WTC11 (cell line): ENCODE results near the gene GLIPR2. TPM values are rescaled to one million over a fixed set of nuclear protein-coding genes. Genes with fewer than 3 reads are reported as not detected.

Experiments
- ATAC-seq: fragments of 200-7000 bp; cut with Tn5 transposase; 2 replicates; pipeline ENCODE4 v1.10.0; 2021; ENCODE audit warnings: mild to moderate bottlenecking, moderate library complexity
- CTCF ChIA-PET: fragments of 300-600 bp; sonication (Branson Sonifier 250); formaldehyde crosslinking; loops from one replicate; lab custom pipeline; 2021; ENCODE audit warnings: antibody characterized with exemption; lab: Charles Lee
- POLR2A ChIA-PET: fragments of 350-600 bp; sonication (Branson Sonifier 250); formaldehyde crosslinking; loops from one replicate; lab custom pipeline; 2021; ENCODE audit warnings: antibody characterized with exemption; lab: Charles Lee
- DNase-seq: peaks from one replicate; pipeline ENCODE4 v3.0.0; 2021; ENCODE audit warnings: low spot score
- H3K27ac Mint-ChIP-seq: 2 replicates; pipeline ENCODE4 v1.8.0; 2021; ENCODE audit warnings: mixed read lengths
- H3K27me3 Mint-ChIP-seq: 2 replicates; pipeline ENCODE4 v1.8.0; 2021; ENCODE audit warnings: low read depth, mild to moderate bottlenecking, moderate library complexity, mixed read lengths
- H3K36me3 Mint-ChIP-seq: 2 replicates; pipeline ENCODE4 v1.8.0; 2021; ENCODE audit warnings: mixed read lengths
- H3K4me1 Mint-ChIP-seq: 2 replicates; pipeline ENCODE4 v1.8.0; 2022; ENCODE audit warnings: mixed read lengths
- H3K4me3 Mint-ChIP-seq: 2 replicates; pipeline ENCODE4 v1.8.0; 2021; ENCODE audit warnings: mild to moderate bottlenecking, moderate library complexity, mixed read lengths
- H3K9me3 Mint-ChIP-seq: 2 replicates; pipeline ENCODE4 v1.8.0; 2021; ENCODE audit warnings: mixed read lengths
- CREB1 ChIP-seq: sonication (generic); formaldehyde crosslinking; IDR thresholded peaks from 2 replicates; pipeline ENCODE4 v1.8.0; 2023; ENCODE audit warnings: mild to moderate bottlenecking, missing genetic modification reagents
- FOXK1 ChIP-seq: sonication (generic); formaldehyde crosslinking; IDR thresholded peaks from 2 replicates; pipeline ENCODE4 v1.8.0; 2022; ENCODE audit warnings: mild to moderate bottlenecking, moderate library complexity, missing genetic modification reagents
- IRF2 ChIP-seq: sonication (generic); formaldehyde crosslinking; IDR thresholded peaks from 2 replicates; pipeline ENCODE4 v1.8.0; 2022; ENCODE audit warnings: low read depth, missing genetic modification reagents, borderline replicate concordance
- JUN ChIP-seq: sonication (generic); formaldehyde crosslinking; IDR thresholded peaks from 2 replicates; pipeline ENCODE4 v1.8.0; 2023; ENCODE audit warnings: mild to moderate bottlenecking, missing genetic modification reagents
- MYBL2 ChIP-seq: sonication (generic); formaldehyde crosslinking; IDR thresholded peaks from 2 replicates; pipeline ENCODE4 v1.8.1; 2023; ENCODE audit warnings: mild to moderate bottlenecking, moderate library complexity, missing genetic modification reagents
- SP1 ChIP-seq: sonication (generic); formaldehyde crosslinking; conservative IDR thresholded peaks from 2 replicates; pipeline ENCODE4 v1.8.1; 2022; ENCODE audit warnings: missing genetic modification reagents
- TEAD4 ChIP-seq: sonication (generic); formaldehyde crosslinking; IDR thresholded peaks from 2 replicates; pipeline ENCODE4 v1.8.0; 2022; ENCODE audit warnings: mild to moderate bottlenecking, missing genetic modification reagents
- ZNF317 ChIP-seq: sonication (generic); formaldehyde crosslinking; IDR thresholded peaks from 2 replicates; pipeline ENCODE4 v1.8.1; 2023; ENCODE audit warnings: low read depth, mild to moderate bottlenecking, moderate library complexity, missing genetic modification reagents, borderline replicate concordance
- ZNF423 ChIP-seq: fragments of 250-450 bp; sonication (Bioruptor Pico); IDR thresholded peaks from 2 replicates; pipeline ENCODE4 v2.1.2; 2022; ENCODE audit warnings: mild to moderate bottlenecking, moderate library complexity
- total RNA-seq: library from RNA; stranded (reverse); gene quantifications from 3 replicates; pipeline ENCODE4 v1.2.3, GENCODE V29; 2021
- TF ChIP-seq, protein P1 (sequence below): sonication (generic); formaldehyde crosslinking; IDR thresholded peaks from 2 replicates; pipeline ENCODE4 v1.8.0; 2022; ENCODE audit warnings: mild to moderate bottlenecking, missing genetic modification reagents
- TF ChIP-seq, protein P2 (sequence below): fragments of 250-450 bp; sonication (Bioruptor Pico); IDR thresholded peaks from 2 replicates; pipeline ENCODE4 v1.9.0; 2021; ENCODE audit warnings: mild to moderate bottlenecking
- TF ChIP-seq, protein P3 (sequence below): sonication (generic); formaldehyde crosslinking; IDR thresholded peaks from 2 replicates; pipeline ENCODE4 v1.8.0; 2023; ENCODE audit warnings: missing genetic modification reagents
- TF ChIP-seq, protein P4 (sequence below): fragments of 250-450 bp; sonication (Bioruptor Pico); IDR thresholded peaks from 2 replicates; pipeline ENCODE4 v1.9.0; 2021; ENCODE audit warnings: mild to moderate bottlenecking, borderline replicate concordance
- TF ChIP-seq, protein P5 (sequence below): sonication (generic); formaldehyde crosslinking; IDR thresholded peaks from 2 replicates; pipeline ENCODE4 v1.8.0; 2023; ENCODE audit warnings: mild to moderate bottlenecking, missing genetic modification reagents
- TF ChIP-seq, protein P6 (sequence below): fragments of 250-450 bp; sonication (Bioruptor Pico); conservative IDR thresholded peaks from 2 replicates; pipeline ENCODE4 v1.9.0; 2021; ENCODE audit warnings: mild to moderate bottlenecking
- TF ChIP-seq, protein P7 (sequence below): sonication (generic); formaldehyde crosslinking; IDR thresholded peaks from 2 replicates; pipeline ENCODE4 v1.8.1; 2022; ENCODE audit warnings: mild to moderate bottlenecking, moderate library complexity, missing genetic modification reagents
- TF ChIP-seq, protein P8 (sequence below): fragments of 250-450 bp; sonication (Bioruptor Pico); IDR thresholded peaks from 2 replicates; pipeline ENCODE4 v1.9.0; 2021; ENCODE audit warnings: mild to moderate bottlenecking

GLIPR2 gene
- total RNA-seq, 1 experiment from 2014 or later = 3.7 TPM

DNA sequence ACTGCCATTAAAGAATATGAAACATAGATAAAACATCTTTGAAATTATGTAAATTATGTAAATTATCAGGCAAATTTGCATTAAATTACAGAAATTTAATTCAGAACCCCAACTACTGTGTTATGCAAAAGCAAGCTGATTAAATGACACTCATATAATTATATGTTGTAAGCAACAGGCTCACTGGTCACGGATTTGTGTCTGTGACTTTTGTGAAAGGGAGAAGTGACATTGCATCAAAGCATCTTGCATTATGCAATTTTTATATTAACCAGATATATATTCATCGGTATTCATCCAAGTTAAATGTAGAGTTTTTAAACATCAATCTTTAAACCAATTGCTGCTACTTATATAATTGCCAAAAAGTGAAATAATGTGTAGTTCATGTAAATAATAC lies 13.0 kb upstream of the GLIPR2 start:
- H3K4me3 Mint-ChIP-seq = no peak overlapping the region
- CTCF ChIA-PET = no interaction called here

More for the DNA sequence above, 13.0 kb upstream of the GLIPR2 start:
- H3K4me1 Mint-ChIP-seq = no peaks in the 10 kb centered on the region
- no peak for TF ChIP-seq JUN
- TF ChIP-seq, protein P1, sequence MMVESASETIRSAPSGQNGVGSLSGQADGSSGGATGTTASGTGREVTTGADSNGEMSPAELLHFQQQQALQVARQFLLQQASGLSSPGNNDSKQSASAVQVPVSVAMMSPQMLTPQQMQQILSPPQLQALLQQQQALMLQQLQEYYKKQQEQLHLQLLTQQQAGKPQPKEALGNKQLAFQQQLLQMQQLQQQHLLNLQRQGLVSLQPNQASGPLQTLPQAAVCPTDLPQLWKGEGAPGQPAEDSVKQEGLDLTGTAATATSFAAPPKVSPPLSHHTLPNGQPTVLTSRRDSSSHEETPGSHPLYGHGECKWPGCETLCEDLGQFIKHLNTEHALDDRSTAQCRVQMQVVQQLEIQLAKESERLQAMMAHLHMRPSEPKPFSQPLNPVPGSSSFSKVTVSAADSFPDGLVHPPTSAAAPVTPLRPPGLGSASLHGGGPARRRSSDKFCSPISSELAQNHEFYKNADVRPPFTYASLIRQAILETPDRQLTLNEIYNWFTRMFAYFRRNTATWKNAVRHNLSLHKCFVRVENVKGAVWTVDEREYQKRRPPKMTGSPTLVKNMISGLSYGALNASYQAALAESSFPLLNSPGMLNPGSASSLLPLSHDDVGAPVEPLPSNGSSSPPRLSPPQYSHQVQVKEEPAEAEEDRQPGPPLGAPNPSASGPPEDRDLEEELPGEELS (CRISPR knock-in tag) = no peak
- no peak for TF ChIP-seq FOXK1 (CRISPR knock-in tag)
- TF ChIP-seq, protein P2, sequence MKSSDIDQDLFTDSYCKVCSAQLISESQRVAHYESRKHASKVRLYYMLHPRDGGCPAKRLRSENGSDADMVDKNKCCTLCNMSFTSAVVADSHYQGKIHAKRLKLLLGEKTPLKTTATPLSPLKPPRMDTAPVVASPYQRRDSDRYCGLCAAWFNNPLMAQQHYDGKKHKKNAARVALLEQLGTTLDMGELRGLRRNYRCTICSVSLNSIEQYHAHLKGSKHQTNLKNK (CRISPR knock-in tag) = no peak
- TF ChIP-seq, protein P3, sequence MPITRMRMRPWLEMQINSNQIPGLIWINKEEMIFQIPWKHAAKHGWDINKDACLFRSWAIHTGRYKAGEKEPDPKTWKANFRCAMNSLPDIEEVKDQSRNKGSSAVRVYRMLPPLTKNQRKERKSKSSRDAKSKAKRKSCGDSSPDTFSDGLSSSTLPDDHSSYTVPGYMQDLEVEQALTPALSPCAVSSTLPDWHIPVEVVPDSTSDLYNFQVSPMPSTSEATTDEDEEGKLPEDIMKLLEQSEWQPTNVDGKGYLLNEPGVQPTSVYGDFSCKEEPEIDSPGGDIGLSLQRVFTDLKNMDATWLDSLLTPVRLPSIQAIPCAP = no peak
- no peak for TF ChIP-seq ZNF317 (CRISPR knock-in tag)
- TF ChIP-seq, protein P4, sequence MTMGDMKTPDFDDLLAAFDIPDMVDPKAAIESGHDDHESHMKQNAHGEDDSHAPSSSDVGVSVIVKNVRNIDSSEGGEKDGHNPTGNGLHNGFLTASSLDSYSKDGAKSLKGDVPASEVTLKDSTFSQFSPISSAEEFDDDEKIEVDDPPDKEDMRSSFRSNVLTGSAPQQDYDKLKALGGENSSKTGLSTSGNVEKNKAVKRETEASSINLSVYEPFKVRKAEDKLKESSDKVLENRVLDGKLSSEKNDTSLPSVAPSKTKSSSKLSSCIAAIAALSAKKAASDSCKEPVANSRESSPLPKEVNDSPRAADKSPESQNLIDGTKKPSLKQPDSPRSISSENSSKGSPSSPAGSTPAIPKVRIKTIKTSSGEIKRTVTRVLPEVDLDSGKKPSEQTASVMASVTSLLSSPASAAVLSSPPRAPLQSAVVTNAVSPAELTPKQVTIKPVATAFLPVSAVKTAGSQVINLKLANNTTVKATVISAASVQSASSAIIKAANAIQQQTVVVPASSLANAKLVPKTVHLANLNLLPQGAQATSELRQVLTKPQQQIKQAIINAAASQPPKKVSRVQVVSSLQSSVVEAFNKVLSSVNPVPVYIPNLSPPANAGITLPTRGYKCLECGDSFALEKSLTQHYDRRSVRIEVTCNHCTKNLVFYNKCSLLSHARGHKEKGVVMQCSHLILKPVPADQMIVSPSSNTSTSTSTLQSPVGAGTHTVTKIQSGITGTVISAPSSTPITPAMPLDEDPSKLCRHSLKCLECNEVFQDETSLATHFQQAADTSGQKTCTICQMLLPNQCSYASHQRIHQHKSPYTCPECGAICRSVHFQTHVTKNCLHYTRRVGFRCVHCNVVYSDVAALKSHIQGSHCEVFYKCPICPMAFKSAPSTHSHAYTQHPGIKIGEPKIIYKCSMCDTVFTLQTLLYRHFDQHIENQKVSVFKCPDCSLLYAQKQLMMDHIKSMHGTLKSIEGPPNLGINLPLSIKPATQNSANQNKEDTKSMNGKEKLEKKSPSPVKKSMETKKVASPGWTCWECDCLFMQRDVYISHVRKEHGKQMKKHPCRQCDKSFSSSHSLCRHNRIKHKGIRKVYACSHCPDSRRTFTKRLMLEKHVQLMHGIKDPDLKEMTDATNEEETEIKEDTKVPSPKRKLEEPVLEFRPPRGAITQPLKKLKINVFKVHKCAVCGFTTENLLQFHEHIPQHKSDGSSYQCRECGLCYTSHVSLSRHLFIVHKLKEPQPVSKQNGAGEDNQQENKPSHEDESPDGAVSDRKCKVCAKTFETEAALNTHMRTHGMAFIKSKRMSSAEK = no peak
- TF ChIP-seq, protein P5, sequence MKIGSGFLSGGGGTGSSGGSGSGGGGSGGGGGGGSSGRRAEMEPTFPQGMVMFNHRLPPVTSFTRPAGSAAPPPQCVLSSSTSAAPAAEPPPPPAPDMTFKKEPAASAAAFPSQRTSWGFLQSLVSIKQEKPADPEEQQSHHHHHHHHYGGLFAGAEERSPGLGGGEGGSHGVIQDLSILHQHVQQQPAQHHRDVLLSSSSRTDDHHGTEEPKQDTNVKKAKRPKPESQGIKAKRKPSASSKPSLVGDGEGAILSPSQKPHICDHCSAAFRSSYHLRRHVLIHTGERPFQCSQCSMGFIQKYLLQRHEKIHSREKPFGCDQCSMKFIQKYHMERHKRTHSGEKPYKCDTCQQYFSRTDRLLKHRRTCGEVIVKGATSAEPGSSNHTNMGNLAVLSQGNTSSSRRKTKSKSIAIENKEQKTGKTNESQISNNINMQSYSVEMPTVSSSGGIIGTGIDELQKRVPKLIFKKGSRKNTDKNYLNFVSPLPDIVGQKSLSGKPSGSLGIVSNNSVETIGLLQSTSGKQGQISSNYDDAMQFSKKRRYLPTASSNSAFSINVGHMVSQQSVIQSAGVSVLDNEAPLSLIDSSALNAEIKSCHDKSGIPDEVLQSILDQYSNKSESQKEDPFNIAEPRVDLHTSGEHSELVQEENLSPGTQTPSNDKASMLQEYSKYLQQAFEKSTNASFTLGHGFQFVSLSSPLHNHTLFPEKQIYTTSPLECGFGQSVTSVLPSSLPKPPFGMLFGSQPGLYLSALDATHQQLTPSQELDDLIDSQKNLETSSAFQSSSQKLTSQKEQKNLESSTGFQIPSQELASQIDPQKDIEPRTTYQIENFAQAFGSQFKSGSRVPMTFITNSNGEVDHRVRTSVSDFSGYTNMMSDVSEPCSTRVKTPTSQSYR (CRISPR knock-in tag) = no peak
- TF ChIP-seq, protein P6, sequence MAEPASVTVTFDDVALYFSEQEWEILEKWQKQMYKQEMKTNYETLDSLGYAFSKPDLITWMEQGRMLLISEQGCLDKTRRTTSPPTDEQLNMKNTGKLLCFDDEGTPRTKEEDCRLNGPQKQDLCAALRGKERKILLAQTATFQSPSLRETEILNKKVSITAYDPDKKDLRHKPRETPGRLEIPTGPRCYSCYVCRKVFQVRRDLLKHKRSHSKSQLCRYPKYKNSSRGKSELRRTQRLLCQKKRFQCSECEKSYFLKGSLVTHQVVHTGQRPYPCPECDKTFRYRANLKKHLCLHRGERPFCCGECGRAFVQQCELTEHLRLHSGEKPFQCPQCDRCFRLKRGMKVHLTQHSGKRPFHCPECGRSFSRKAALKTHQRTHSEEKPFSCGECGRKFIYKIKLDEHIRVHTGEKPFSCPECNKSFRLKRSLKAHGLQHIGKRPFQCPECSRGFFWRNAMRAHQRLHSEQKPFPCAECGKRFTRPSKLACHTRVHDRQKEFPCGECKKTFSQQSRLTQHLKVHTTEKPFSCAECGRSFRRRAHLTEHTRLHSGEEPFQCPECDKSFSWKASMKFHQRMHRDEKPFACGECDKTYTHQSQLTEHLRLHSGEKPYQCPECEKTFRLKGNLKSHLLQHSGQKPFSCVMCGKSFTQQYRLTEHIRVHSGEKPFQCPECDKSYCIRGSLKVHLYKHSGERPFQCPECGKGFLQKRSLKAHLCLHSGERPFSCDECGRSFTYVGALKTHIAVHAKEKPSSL (CRISPR knock-in tag) = no peak
- TF ChIP-seq IRF2 = no peak
- TF ChIP-seq CREB1 (CRISPR knock-in tag) = no peak
- TF ChIP-seq, protein P7, sequence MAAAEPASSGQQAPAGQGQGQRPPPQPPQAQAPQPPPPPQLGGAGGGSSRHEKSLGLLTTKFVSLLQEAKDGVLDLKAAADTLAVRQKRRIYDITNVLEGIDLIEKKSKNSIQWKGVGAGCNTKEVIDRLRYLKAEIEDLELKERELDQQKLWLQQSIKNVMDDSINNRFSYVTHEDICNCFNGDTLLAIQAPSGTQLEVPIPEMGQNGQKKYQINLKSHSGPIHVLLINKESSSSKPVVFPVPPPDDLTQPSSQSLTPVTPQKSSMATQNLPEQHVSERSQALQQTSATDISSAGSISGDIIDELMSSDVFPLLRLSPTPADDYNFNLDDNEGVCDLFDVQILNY (CRISPR knock-in tag) = no peak
- no peak for TF ChIP-seq MYBL2 (CRISPR knock-in tag)
- TF ChIP-seq TEAD4 (CRISPR knock-in tag) = no peak
- TF ChIP-seq SP1 = no peak
- TF ChIP-seq ZNF423 = no peak
- TF ChIP-seq, protein P8, sequence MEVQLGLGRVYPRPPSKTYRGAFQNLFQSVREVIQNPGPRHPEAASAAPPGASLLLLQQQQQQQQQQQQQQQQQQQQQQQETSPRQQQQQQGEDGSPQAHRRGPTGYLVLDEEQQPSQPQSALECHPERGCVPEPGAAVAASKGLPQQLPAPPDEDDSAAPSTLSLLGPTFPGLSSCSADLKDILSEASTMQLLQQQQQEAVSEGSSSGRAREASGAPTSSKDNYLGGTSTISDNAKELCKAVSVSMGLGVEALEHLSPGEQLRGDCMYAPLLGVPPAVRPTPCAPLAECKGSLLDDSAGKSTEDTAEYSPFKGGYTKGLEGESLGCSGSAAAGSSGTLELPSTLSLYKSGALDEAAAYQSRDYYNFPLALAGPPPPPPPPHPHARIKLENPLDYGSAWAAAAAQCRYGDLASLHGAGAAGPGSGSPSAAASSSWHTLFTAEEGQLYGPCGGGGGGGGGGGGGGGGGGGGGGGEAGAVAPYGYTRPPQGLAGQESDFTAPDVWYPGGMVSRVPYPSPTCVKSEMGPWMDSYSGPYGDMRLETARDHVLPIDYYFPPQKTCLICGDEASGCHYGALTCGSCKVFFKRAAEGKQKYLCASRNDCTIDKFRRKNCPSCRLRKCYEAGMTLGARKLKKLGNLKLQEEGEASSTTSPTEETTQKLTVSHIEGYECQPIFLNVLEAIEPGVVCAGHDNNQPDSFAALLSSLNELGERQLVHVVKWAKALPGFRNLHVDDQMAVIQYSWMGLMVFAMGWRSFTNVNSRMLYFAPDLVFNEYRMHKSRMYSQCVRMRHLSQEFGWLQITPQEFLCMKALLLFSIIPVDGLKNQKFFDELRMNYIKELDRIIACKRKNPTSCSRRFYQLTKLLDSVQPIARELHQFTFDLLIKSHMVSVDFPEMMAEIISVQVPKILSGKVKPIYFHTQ (CRISPR knock-in tag) = no peak
- TF ChIP-seq, all 79 proteins: peak for 0
- H3K36me3 Mint-ChIP-seq = peaks cover 5% of the 10 kb centered on the region
- DNase-seq = no peak
- no peak overlapping the region for H3K27ac Mint-ChIP-seq
- H3K9me3 Mint-ChIP-seq = no peaks in the 10 kb centered on the region
- no peak for ATAC-seq
- POLR2A ChIA-PET = no interaction called here
- H3K27me3 Mint-ChIP-seq = peaks cover 5% of the 10 kb centered on the region; the same call in 1 of the 2 replicates
